H1 (cell line): ENCODE results near the gene CDC42EP2. TPM values are rescaled to one million over a fixed set of nuclear protein-coding genes. Genes with fewer than 3 reads are reported as not detected.

Source experiments
- BACH1 ChIP-seq: IDR thresholded peaks from 2 replicates; pipeline ENCODE4 v1.6.1; 2012; ENCODE audit warnings: low read length, improper control_type of control experiment
- CREB1 ChIP-seq: IDR thresholded peaks from 2 replicates; pipeline ENCODE4 v1.6.1; 2012; ENCODE audit warnings: inconsistent platforms
- EP300 ChIP-seq, 2 experiments: IDR thresholded peaks; 1 replicate in 1 of 2; 2 replicates in 1 of 2; pipeline ENCODE4 v1.6.1; 2011 to 2012; ENCODE audit warnings: low read depth in 2 of 2, low read length in 2 of 2, mild to moderate bottlenecking in 2 of 2, borderline replicate concordance in 1 of 2, inconsistent platforms in 1 of 2, moderate library complexity in 1 of 2
- FOSL1 ChIP-seq: IDR thresholded peaks from 2 replicates; pipeline ENCODE4 v1.6.1; 2011; ENCODE audit warnings: mild to moderate bottlenecking, low read depth, low read length, moderate library complexity; ENCODE audit not compliant: insufficient read depth
- KDM4A ChIP-seq: IDR thresholded peaks from one replicate; pipeline ENCODE4 v1.7.1; 2012; ENCODE audit warnings: low read depth, mild to moderate bottlenecking, moderate library complexity, low read length, inconsistent platforms; ENCODE audit not compliant: severe bottlenecking
- MAFK ChIP-seq: IDR thresholded peaks from 2 replicates; pipeline ENCODE4 v1.6.1; 2012; ENCODE audit warnings: low read depth, mild to moderate bottlenecking, improper control_type of control experiment, low read length
- PHF8 ChIP-seq: fragments of 200-600 bp; sonication (generic); conservative IDR thresholded peaks from 2 replicates; pipeline ENCODE4 v1.7.1; 2012; ENCODE audit warnings: low read depth, mild to moderate bottlenecking, inconsistent platforms, low read length, moderate library complexity
- POU5F1 ChIP-seq: IDR thresholded peaks from 2 replicates; pipeline ENCODE4 v1.6.1; 2011; ENCODE audit warnings: low read depth, mild to moderate bottlenecking, low read length, moderate library complexity
- RNF2 ChIP-seq: fragments of 200-900, 300-1000 bp; sonication (generic); IDR thresholded peaks from 2 replicates; pipeline ENCODE4 v1.7.1; 2016; ENCODE audit warnings: borderline replicate concordance, low read depth, mild to moderate bottlenecking, antibody characterized with exemption, low read length; ENCODE audit not compliant: poor library complexity, severe bottlenecking; ENCODE audit errors: missing control alignments
- RXRA ChIP-seq: IDR thresholded peaks from 2 replicates; pipeline ENCODE4 v1.6.1; 2011; ENCODE audit warnings: low read depth, mild to moderate bottlenecking, low read length, moderate library complexity; ENCODE audit not compliant: insufficient read depth
- SP1 ChIP-seq: IDR thresholded peaks from 2 replicates; pipeline ENCODE4 v1.6.1; 2011; ENCODE audit warnings: low read depth, low read length
- TAF1 ChIP-seq: IDR thresholded peaks from 2 replicates; pipeline ENCODE4 v1.6.1; 2011; ENCODE audit warnings: mild to moderate bottlenecking, low read depth, low read length
- TCF12 ChIP-seq: IDR thresholded peaks from 2 replicates; pipeline ENCODE4 v1.6.1; 2011; ENCODE audit warnings: low read depth, mild to moderate bottlenecking, low read length
- polyA plus RNA-seq, 7 experiments: library from polyadenylated mRNA; depleted of rRNA in 3 of 7; stranded (reverse) in 5 of 7; unstranded in 2 of 7; fragments of >200 nt in 5 of 7; fragments of 200-250 nt in 2 of 7; gene quantifications; 1 replicate in 5 of 7; 2 replicates in 1 of 7; 4 replicates in 1 of 7; pipeline versions ENCODE4 v1.2.1 to v1.2.3, GENCODE V29; 2011 to 2013; ENCODE audit warnings: missing spikeins in 2 of 7, mixed read lengths in 2 of 7
- total RNA-seq: library from RNA; stranded (reverse); fragmentation: NEBNext Ultra II Directional; extraction: Animal tissue kit (Norgen Biotek cat#: 25700); gene quantifications from 2 replicates; pipeline ENCODE4 v1.2.1, GENCODE V29; 2021
- TF ChIP-seq, protein P1 (sequence below): IDR thresholded peaks from 2 replicates; pipeline ENCODE4 v1.6.1; 2012; ENCODE audit warnings: inconsistent platforms
- TF ChIP-seq, protein P2 (sequence below): IDR thresholded peaks from 2 replicates; pipeline ENCODE4 v1.6.1; 2011; ENCODE audit warnings: low read length, improper control_type of control experiment
- TF ChIP-seq, protein P3 (sequence below): IDR thresholded peaks from 2 replicates; pipeline ENCODE4 v1.6.1; 2012; ENCODE audit warnings: low read length, inconsistent platforms
- TF ChIP-seq, protein P4 (sequence below), 3 experiments: IDR thresholded peaks; 1 replicate in 2 of 3; 2 replicates in 1 of 3; pipeline versions ENCODE4 v1.5.1 to v1.6.1; 2011; ENCODE audit warnings: low read length in 3 of 3, mild to moderate bottlenecking in 3 of 3, inconsistent platforms in 2 of 3, low read depth in 1 of 3, moderate library complexity in 1 of 3; ENCODE audit not compliant: insufficient read depth in 1 of 3; ENCODE audit errors: control extremely low read depth in 1 of 3

Gene CDC42EP2
- total and polyA plus RNA-seq, 2 of the 8 experiments (the other 6 are each of a cell fraction or from before 2014, with no cell fraction given) = 11.8 to 13.3 TPM

GRCh38 chr11:65315204-65315865 lies 669 bp downstream of the CDC42EP2 start (continued):
- no peak for TF ChIP-seq FOSL1
- no peak for TF ChIP-seq BACH1
- no peak for TF ChIP-seq POU5F1
- peak; percentile 50 for TF ChIP-seq KDM4A
- TF ChIP-seq, protein P1, sequence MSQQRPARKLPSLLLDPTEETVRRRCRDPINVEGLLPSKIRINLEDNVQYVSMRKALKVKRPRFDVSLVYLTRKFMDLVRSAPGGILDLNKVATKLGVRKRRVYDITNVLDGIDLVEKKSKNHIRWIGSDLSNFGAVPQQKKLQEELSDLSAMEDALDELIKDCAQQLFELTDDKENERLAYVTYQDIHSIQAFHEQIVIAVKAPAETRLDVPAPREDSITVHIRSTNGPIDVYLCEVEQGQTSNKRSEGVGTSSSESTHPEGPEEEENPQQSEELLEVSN = peak; percentile 66
- no peak; a peak in 1 of 3 replicates for TF ChIP-seq EP300 (IDR thresholded peaks at IDR 0.05; ENCODE audit: borderline replicate concordance in 1 of 2, low read depth in 2 of 2, low read length in 2 of 2)
- TF ChIP-seq, protein P2, sequence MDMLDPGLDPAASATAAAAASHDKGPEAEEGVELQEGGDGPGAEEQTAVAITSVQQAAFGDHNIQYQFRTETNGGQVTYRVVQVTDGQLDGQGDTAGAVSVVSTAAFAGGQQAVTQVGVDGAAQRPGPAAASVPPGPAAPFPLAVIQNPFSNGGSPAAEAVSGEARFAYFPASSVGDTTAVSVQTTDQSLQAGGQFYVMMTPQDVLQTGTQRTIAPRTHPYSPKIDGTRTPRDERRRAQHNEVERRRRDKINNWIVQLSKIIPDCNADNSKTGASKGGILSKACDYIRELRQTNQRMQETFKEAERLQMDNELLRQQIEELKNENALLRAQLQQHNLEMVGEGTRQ = no peak
- 0 out of 2 replicates have a peak, but pooled peaks have one; percentile 18 for TF ChIP-seq RXRA
- no peak for TF ChIP-seq CREB1
- TF ChIP-seq SP1 = no peak; the same call in 1 of the 2 replicates
- TF ChIP-seq TCF12 = no peak
- TF ChIP-seq, protein P3, sequence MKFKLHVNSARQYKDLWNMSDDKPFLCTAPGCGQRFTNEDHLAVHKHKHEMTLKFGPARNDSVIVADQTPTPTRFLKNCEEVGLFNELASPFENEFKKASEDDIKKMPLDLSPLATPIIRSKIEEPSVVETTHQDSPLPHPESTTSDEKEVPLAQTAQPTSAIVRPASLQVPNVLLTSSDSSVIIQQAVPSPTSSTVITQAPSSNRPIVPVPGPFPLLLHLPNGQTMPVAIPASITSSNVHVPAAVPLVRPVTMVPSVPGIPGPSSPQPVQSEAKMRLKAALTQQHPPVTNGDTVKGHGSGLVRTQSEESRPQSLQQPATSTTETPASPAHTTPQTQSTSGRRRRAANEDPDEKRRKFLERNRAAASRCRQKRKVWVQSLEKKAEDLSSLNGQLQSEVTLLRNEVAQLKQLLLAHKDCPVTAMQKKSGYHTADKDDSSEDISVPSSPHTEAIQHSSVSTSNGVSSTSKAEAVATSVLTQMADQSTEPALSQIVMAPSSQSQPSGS = peak; percentile 56; the same call in 1 of the 2 replicates
- no peak for TF ChIP-seq RNF2
- no peak for TF ChIP-seq TAF1
- TF ChIP-seq MAFK = no peak
- TF ChIP-seq, protein P4, sequence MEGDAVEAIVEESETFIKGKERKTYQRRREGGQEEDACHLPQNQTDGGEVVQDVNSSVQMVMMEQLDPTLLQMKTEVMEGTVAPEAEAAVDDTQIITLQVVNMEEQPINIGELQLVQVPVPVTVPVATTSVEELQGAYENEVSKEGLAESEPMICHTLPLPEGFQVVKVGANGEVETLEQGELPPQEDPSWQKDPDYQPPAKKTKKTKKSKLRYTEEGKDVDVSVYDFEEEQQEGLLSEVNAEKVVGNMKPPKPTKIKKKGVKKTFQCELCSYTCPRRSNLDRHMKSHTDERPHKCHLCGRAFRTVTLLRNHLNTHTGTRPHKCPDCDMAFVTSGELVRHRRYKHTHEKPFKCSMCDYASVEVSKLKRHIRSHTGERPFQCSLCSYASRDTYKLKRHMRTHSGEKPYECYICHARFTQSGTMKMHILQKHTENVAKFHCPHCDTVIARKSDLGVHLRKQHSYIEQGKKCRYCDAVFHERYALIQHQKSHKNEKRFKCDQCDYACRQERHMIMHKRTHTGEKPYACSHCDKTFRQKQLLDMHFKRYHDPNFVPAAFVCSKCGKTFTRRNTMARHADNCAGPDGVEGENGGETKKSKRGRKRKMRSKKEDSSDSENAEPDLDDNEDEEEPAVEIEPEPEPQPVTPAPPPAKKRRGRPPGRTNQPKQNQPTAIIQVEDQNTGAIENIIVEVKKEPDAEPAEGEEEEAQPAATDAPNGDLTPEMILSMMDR (IDR thresholded peaks at IDR 0.05; ENCODE audit: control extremely low read depth in 1 of 3, insufficient read depth in 1 of 3, low read depth in 1 of 3, low read length in 3 of 3) = peak; percentile 85 to 99 (median 88)
- peak; percentile 33; the same call in 1 of the 2 replicates for TF ChIP-seq PHF8
